Astrocyte (in vitro differentiated cells and primary cell): ENCODE data around the gene TANGO6. TPM values are rescaled to one million over a fixed set of nuclear protein-coding genes. Genes with fewer than 3 reads are reported as not detected.

Experiments used
- DNase-seq: peaks from one replicate; pipeline ENCODE4 v3.0.0-alpha.2; 2010; ENCODE audit warnings: low read depth
- FAIRE-seq: peaks from 2 replicates; lab custom pipeline; 2011; peaks lifted over from hg19 to GRCh38; lab: Jason Lieb, UNC
- H2AFZ ChIP-seq: 2 replicates; pipeline ENCODE4 v1.6.0; 2012; ENCODE audit warnings: low read depth, low read length, inconsistent platforms
- H3K27ac ChIP-seq: 2 replicates; pipeline ENCODE4 v1.5.1; 2011; ENCODE audit warnings: low read depth, low read length, inconsistent platforms
- H3K27me3 ChIP-seq: 2 replicates; pipeline ENCODE4 v1.6.0; 2011; ENCODE audit warnings: low read length, inconsistent platforms; ENCODE audit not compliant: insufficient read depth
- H3K36me3 ChIP-seq: 2 replicates; pipeline ENCODE4 v1.5.1; 2011; ENCODE audit warnings: low read length, inconsistent platforms; ENCODE audit not compliant: insufficient read depth
- H3K4me1 ChIP-seq: 2 replicates; pipeline ENCODE4 v1.5.1; 2011; ENCODE audit warnings: low read length, inconsistent platforms; ENCODE audit not compliant: insufficient read depth
- H3K4me2 ChIP-seq: 2 replicates; pipeline ENCODE4 v1.6.0; 2012; ENCODE audit warnings: low read length, inconsistent platforms
- H3K4me3 ChIP-seq: 2 replicates; pipeline ENCODE4 v1.5.1; 2011; ENCODE audit warnings: low read depth, mild to moderate bottlenecking, low read length, inconsistent platforms; ENCODE audit not compliant: insufficient read depth
- H3K79me2 ChIP-seq: 2 replicates; pipeline ENCODE4 v1.6.0; 2012; ENCODE audit warnings: mild to moderate bottlenecking, low read length, inconsistent platforms; ENCODE audit not compliant: insufficient read depth
- H3K9ac ChIP-seq: 2 replicates; pipeline ENCODE4 v1.6.0; 2012; ENCODE audit warnings: mild to moderate bottlenecking, low read length, inconsistent platforms
- H3K9me3 ChIP-seq: 2 replicates; pipeline ENCODE4 v1.5.1; 2012; ENCODE audit warnings: low read depth, mild to moderate bottlenecking, low read length, inconsistent platforms; ENCODE audit not compliant: insufficient read depth
- H4K20me1 ChIP-seq: 2 replicates; pipeline ENCODE4 v1.6.0; 2012; ENCODE audit warnings: low read length, inconsistent platforms; ENCODE audit not compliant: insufficient read depth
- H3K27ac Mint-ChIP-seq: one replicate; pipeline ENCODE4 v1.8.0; 2021; ENCODE audit warnings: mild to moderate bottlenecking, mixed read lengths; ENCODE audit not compliant: unreplicated experiment
- H3K27me3 Mint-ChIP-seq: one replicate; pipeline ENCODE4 v1.8.0; 2021; ENCODE audit warnings: low read depth, mixed read lengths; ENCODE audit not compliant: unreplicated experiment
- H3K36me3 Mint-ChIP-seq: one replicate; pipeline ENCODE4 v1.8.0; 2021; ENCODE audit warnings: low read depth, mixed read lengths; ENCODE audit not compliant: unreplicated experiment
- H3K4me1 Mint-ChIP-seq: one replicate; pipeline ENCODE4 v1.8.0; 2021; ENCODE audit warnings: low read depth, mixed read lengths; ENCODE audit not compliant: unreplicated experiment
- H3K4me3 Mint-ChIP-seq: one replicate; pipeline ENCODE4 v1.8.0; 2021; ENCODE audit warnings: mild to moderate bottlenecking, moderate library complexity, mixed read lengths; ENCODE audit not compliant: unreplicated experiment
- H3K9me3 Mint-ChIP-seq: one replicate; pipeline ENCODE4 v1.8.0; 2021; ENCODE audit warnings: mild to moderate bottlenecking, mixed read lengths; ENCODE audit not compliant: unreplicated experiment
- CTCF ChIP-seq: IDR thresholded peaks from 2 replicates; pipeline ENCODE4 v1.5.1; 2011; ENCODE audit warnings: low read depth, mild to moderate bottlenecking, inconsistent platforms, low read length, moderate library complexity; ENCODE audit not compliant: insufficient read depth
- EZH2 ChIP-seq: IDR thresholded peaks from 2 replicates; pipeline ENCODE4 v1.6.1; 2012; ENCODE audit warnings: mild to moderate bottlenecking, low read length, inconsistent platforms; ENCODE audit not compliant: insufficient read depth
- total RNA-seq: library from RNA; stranded (reverse); gene quantifications from 2 replicates; pipeline ENCODE4 v1.2.1, GENCODE V29; 2021

TANGO6 gene
- total RNA-seq, 1 donor from 2014 or later = 15.8 TPM

DNA sequence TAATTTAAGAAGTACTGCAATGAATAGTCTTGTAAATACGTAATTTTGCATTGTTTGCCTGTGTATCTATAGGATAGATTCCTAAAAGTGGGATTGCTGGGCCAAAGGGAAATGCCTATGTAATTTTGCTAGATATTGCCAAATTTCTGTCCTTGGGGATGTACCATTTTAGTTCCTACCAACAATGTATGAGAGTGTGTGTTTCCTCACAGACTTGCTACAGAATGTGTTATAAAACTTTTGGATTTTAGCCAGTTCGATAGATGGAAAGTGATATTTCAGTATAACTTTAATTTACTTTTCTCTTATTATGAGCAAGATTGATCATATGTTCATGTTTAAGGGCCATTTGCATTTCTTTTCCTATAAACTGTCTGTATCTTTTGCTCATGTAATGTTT, 8.3 kb downstream of the TANGO6 start:
- Histone ChIP-seq H3K4me1 (no peaks in the 10 kb centered on the region), H3K27ac (no peak overlapping the region), H3K27me3 (no peaks in the 10 kb centered on the region), H2AFZ (no peak overlapping the region), H3K9me3 (no peaks in the 10 kb centered on the region), H4K20me1 (peaks cover 6% of the 10 kb centered on the region), H3K4me3 (no peak overlapping the region), H3K79me2 (peaks cover 25% of the 10 kb centered on the region), H3K4me2 (no peak overlapping the region), H3K9ac (no peak overlapping the region), H3K36me3 (no peaks in the 10 kb centered on the region)
- Mint-ChIP-seq H3K36me3 (no peaks in the 10 kb centered on the region), H3K4me3 (no peak overlapping the region), H3K9me3 (no peaks in the 10 kb centered on the region), H3K27ac (no peak overlapping the region), H3K4me1 (peaks cover 2% of the 10 kb centered on the region), H3K27me3 (no peaks in the 10 kb centered on the region)
- TF ChIP-seq CTCF = no peak
- TF ChIP-seq EZH2 = no peak
- no peak for DNase-seq
- no peak for FAIRE-seq

DNA sequence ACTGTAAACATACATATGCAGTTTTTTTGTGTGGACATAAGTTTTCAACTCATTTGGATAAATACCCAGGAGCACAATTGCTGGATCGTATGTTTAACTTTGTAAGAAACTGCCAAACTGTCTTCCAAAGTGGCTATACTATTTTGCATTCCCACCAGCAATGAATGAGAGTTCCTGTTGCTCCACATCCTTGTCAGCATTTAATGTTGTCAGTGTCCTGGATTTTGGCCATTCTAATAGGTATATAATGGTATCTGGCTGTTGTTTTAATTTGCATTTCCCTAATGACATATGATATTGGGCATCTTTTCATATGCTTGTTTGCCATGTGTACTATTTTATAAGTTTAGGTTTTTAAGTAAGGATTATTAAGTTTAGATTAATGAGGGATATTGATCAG, 14.1 kb downstream of the TANGO6 start:
- no peaks in the 10 kb centered on the region for H3K27me3 Mint-ChIP-seq
- Histone ChIP-seq H3K27ac (no peak overlapping the region), H3K4me3 (no peak overlapping the region), H3K4me1 (no peaks in the 10 kb centered on the region), H3K79me2 (peaks cover 16% of the 10 kb centered on the region), H3K27me3 (no peaks in the 10 kb centered on the region), H2AFZ (no peak overlapping the region), H3K9me3 (no peaks in the 10 kb centered on the region), H3K9ac (no peak overlapping the region), H4K20me1 (peaks cover 32% of the 10 kb centered on the region), H3K36me3 (peaks cover 3% of the 10 kb centered on the region), H3K4me2 (no peak overlapping the region)
- no peak overlapping the region for H3K27ac Mint-ChIP-seq
- TF ChIP-seq CTCF (no peak), EZH2 (no peak)
- H3K4me1 Mint-ChIP-seq = no peaks in the 10 kb centered on the region
- H3K9me3 Mint-ChIP-seq = no peaks in the 10 kb centered on the region
- no peak overlapping the region for H3K4me3 Mint-ChIP-seq
- no peak for DNase-seq
- no peak for FAIRE-seq
- H3K36me3 Mint-ChIP-seq = peaks cover 5% of the 10 kb centered on the region

- FAIRE-seq = no peak
- Histone ChIP-seq H4K20me1 (peaks cover 28% of the 10 kb centered on the region), H3K4me2 (no peak overlapping the region), H3K9ac (no peak overlapping the region), H3K9me3 (no peaks in the 10 kb centered on the region), H3K27ac (no peak overlapping the region), H3K4me1 (no peaks in the 10 kb centered on the region), H3K27me3 (no peaks in the 10 kb centered on the region), H3K36me3 (peaks cover 3% of the 10 kb centered on the region), H3K79me2 (peaks cover 11% of the 10 kb centered on the region), H3K4me3 (no peak overlapping the region), H2AFZ (no peak overlapping the region)
- H3K4me3 Mint-ChIP-seq = no peak overlapping the region
- H3K4me1 Mint-ChIP-seq = no peaks in the 10 kb centered on the region
- peaks cover 8% of the 10 kb centered on the region for H3K36me3 Mint-ChIP-seq
- no peak overlapping the region for H3K27ac Mint-ChIP-seq
- H3K9me3 Mint-ChIP-seq = no peaks in the 10 kb centered on the region
- H3K27me3 Mint-ChIP-seq = no peaks in the 10 kb centered on the region
- TF ChIP-seq CTCF (no peak), EZH2 (no peak)
- no peak for DNase-seq
Measured at GRCh38 chr16:68859828-68860227, 16.5 kb downstream of the TANGO6 start.
